ENCODE measurements around the gene USB1. TPM values are rescaled to one million over a fixed set of nuclear protein-coding genes. Genes with fewer than 3 reads are reported as not detected.

Gene USB1
- total and polyA plus RNA-seq, 5 donors = 24.5 to 35.3 (median 29.1) TPM

DNA sequence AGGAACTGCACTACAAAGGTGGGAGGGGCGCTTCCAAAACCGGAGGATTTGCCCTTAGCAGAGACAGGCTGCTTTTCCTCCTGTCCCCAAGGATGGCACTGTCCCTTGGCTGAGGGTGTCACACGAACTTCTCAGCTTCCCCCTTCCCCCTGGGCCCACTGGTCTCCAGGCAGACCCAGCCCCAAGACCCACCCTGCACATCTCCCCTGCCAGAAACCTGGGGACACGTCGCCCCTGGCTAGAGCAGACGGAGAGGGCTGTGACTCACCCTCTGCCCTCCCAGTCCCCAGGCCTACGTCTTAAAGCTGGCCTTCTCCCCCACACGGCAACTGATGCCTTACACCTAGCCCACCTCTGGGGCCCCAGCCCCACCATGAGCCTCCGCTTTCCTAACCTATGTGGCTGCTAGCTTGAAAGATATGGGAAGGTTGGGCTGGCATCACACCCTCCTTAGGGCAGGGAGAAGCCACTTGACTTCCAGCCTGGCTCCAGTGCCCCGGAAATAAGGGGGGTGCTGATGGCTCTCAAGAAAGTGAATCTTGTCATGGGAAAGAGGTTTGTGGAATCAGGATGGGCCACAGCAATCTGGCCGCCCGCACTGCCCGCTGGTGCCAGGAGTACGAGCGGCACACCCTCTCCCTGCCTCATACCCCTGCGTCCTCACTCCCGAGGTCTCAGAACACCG is 5.3 kb upstream of the USB1 start:
- DNase-seq (no peak), ATAC-seq (no peak)
- no peaks in the 10 kb centered on the region for H3K4me1 ChIP-seq (ENCODE audit: control insufficient read depth, insufficient read depth, low read length)
- H3K9me3 ChIP-seq (ENCODE audit: control insufficient read depth, low read length) = no peaks in the 10 kb centered on the region
- 89% methylated on average over 18 of the region's 18 CpGs for WGBS
- no peak overlapping the region for H3K4me3 ChIP-seq (ENCODE audit: low read length)
- intact Hi-C loops (cut with DNase I) = loop anchor here in 2 of 4 donors (10.0 kb wide), 2 partner anchors 241 to 341 kb away; no protein-coding TSS in a partner anchor
- H3K27ac ChIP-seq (ENCODE audit: low read length) = no peak overlapping the region
- H3K27me3 ChIP-seq (ENCODE audit: control insufficient read depth, insufficient read depth) = no peaks in the 10 kb centered on the region

DNA sequence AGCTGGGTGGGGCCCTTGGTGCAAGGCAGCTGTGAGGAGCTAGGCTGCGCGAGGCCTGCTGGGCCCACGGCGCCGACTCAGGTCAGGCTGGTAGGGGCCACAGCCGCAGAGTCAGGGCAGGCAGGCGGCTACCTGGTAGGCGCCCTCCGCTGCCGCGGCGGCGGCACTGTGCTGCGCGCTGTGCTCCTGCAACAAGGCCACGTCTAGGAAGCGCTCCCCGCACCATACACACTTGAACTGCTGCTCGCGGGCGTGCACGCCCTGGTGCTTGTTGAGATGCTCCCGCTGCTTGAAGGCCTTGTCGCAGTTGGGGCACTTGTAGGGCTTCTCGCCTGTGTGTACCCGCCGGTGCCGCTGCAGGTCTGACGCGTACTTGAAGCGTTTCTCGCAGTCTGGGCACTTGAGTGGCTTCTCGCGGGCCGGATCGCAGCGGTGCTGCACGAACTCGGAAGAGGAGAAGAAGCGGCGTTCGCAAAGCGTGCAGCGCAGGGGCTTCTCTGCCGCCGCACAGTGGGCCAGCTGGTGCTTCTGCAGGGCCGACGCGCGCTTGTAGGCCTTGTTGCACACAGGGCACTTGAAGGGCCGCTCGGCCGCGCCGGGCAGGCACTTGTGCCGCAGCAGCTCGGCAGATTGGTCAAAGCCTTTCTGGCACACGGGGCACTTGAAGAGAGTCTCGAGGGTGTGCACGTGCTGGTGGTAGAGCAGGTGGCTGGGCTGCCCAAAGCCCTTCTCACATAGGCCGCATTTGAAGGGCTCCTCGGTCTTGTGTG is 4.6 kb upstream of the USB1 start:
- no peak for DNase-seq
- Histone ChIP-seq H3K27ac (ENCODE audit: low read length) (no peak overlapping the region), H3K4me1 (ENCODE audit: control insufficient read depth, insufficient read depth, low read length) (no peaks in the 10 kb centered on the region), H3K4me3 (ENCODE audit: low read length) (no peak overlapping the region), H3K9me3 (ENCODE audit: control insufficient read depth, low read length) (no peaks in the 10 kb centered on the region), H3K27me3 (ENCODE audit: control insufficient read depth, insufficient read depth) (no peaks in the 10 kb centered on the region)
- ATAC-seq = no peak
- WGBS = 96% methylated on average over 62 of the region's 62 CpGs
- intact Hi-C loops (cut with DNase I) = loop anchor here in 2 of 4 donors (10.0 kb wide), 2 partner anchors 242 to 342 kb away; no protein-coding TSS in a partner anchor

DNA sequence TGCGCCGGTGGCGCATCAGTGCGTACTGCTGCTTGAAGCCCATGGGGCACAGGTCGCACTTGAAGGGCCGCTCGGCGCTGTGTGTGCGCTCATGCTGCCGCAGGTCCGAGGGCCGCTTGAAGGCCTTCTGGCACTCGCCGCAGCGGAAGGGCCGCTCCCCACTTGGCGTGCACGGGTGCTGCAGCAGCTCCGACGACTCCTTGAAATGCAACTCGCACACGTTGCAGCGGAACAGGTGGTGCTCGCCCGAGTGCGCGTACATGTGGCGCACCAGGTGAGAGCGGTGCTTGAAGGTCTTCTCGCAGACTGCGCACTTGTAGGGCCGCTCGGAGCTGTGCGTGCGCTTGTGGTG is 4.1 kb upstream of the USB1 start:
- intact Hi-C loops (cut with DNase I) = loop anchor here in 2 of 4 donors (10.0 kb wide), 2 partner anchors 242 to 342 kb away; no protein-coding TSS in a partner anchor
- no peaks in the 10 kb centered on the region for H3K4me1 ChIP-seq (ENCODE audit: control insufficient read depth, insufficient read depth, low read length)
- no peaks in the 10 kb centered on the region for H3K27me3 ChIP-seq (ENCODE audit: control insufficient read depth, insufficient read depth)
- H3K9me3 ChIP-seq (ENCODE audit: control insufficient read depth, low read length) = no peaks in the 10 kb centered on the region
- no peak for DNase-seq
- no peak for ATAC-seq
- WGBS = 97% methylated on average over 35 of the region's 35 CpGs
- no peak overlapping the region for H3K4me3 ChIP-seq (ENCODE audit: low read length)
- H3K27ac ChIP-seq (ENCODE audit: low read length) = no peak overlapping the region

DNA sequence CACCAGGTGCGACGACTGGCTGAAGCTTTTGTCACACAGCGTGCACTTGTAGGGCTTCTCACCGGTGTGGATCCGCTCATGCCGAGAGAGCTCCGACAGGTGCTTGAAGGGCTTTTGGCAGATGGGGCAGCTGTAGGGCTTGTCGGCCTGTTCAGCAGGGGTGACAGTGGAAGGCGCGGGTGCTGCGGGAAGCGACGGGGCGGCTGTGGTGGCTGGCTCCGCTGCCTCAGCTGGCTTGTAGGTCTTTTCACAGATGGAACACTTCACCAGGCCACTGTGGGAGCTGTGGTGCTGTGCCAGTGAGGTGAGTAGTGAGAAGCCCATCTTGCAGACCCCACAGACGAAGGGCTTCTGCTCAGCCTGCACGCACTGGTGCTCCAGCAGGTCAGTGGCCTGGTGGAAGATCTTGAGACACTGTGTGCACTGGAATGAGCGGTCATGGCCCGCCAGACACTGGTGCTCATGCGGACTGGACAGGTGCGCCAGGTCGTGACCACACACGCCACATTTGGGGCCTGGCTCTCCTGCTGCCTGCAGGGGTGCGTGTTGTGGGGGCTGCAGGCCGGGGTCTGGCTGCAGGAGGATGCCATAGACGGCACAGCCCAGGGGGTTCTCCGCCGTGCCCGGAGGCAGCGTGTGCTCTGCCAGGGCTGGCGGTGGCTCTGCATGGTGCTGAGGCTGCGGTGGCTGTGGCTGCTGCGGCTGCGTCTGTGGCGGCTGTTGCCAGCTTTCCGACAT is 3.5 kb upstream of the USB1 start:
- Histone ChIP-seq H3K27ac (ENCODE audit: low read length) (no peak overlapping the region), H3K9me3 (ENCODE audit: control insufficient read depth, low read length) (no peaks in the 10 kb centered on the region), H3K4me3 (ENCODE audit: low read length) (no peak overlapping the region), H3K27me3 (ENCODE audit: control insufficient read depth, insufficient read depth) (no peaks in the 10 kb centered on the region), H3K4me1 (ENCODE audit: control insufficient read depth, insufficient read depth, low read length) (no peaks in the 10 kb centered on the region)
- 95% methylated on average over 36 of the region's 36 CpGs for WGBS
- intact Hi-C loops (cut with DNase I) = loop anchor here in 2 of 4 donors (10.0 kb wide), 2 partner anchors 243 to 343 kb away; no protein-coding TSS in a partner anchor
- no peak for ATAC-seq
- no peak for DNase-seq

DNA sequence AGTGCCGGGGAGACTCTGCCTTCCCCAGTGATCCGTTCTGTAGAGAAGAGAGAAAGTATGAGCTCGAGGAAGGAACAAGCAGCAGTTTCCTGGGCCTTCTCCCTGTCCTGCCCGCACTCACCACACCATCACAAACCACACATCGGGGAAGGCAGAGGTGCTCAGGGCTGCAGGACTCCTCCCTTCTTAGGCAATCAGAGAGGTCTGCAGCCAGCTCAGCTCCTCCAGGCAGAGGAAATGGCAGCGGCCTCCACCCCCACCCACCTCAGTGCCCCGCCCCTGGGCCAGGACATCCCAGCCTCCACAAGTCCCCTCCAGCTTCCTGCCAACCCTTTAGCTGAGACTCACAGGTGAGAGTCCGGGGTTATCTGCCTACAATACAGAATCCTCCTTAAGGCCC is 2.7 kb upstream of the USB1 start:
- Histone ChIP-seq H3K9me3 (ENCODE audit: control insufficient read depth, low read length) (no peaks in the 10 kb centered on the region), H3K27me3 (ENCODE audit: control insufficient read depth, insufficient read depth) (no peaks in the 10 kb centered on the region), H3K27ac (ENCODE audit: low read length) (no peak overlapping the region), H3K4me3 (ENCODE audit: low read length) (no peak overlapping the region), H3K4me1 (ENCODE audit: control insufficient read depth, insufficient read depth, low read length) (no peaks in the 10 kb centered on the region)
- WGBS = 69% methylated on average over 8 of the region's 8 CpGs
- peak in 2 of 3 donors; percentile 71 to 72 for DNase-seq
- no peak for ATAC-seq
- intact Hi-C loops (cut with DNase I) = loop anchor here in 2 of 4 donors (10.0 kb wide), 2 partner anchors 244 to 344 kb away; no protein-coding TSS in a partner anchor

DNA sequence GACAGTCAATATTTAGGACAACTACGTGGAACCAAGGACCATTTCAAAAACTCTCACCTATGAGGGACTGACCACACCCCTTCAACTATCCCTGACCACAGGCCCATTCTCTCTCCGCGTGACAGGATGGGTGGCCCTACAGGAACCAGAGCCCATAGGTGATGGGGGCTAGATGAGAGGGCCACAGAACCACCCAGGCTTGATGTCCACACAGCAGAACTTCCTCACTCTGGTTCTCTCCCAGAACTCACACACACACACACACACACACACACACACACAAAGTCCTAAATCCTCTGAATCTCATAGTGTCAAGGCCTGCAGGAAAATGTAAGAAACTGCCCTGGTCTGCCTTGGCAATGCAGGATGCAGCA is 2.2 kb upstream of the USB1 start:
- ATAC-seq (no peak), DNase-seq (no peak)
- intact Hi-C loops (cut with DNase I) = loop anchor here in 2 of 4 donors (10.0 kb wide), 2 partner anchors 244 to 344 kb away; no protein-coding TSS in a partner anchor
- H3K27me3 ChIP-seq (ENCODE audit: control insufficient read depth, insufficient read depth) = no peaks in the 10 kb centered on the region
- 83% methylated on average over 3 of the region's 3 CpGs for WGBS
- no peak overlapping the region for H3K27ac ChIP-seq (ENCODE audit: low read length)
- H3K4me3 ChIP-seq (ENCODE audit: low read length) = no peak overlapping the region
- H3K4me1 ChIP-seq (ENCODE audit: control insufficient read depth, insufficient read depth, low read length) = no peaks in the 10 kb centered on the region
- no peaks in the 10 kb centered on the region for H3K9me3 ChIP-seq (ENCODE audit: control insufficient read depth, low read length)

DNA sequence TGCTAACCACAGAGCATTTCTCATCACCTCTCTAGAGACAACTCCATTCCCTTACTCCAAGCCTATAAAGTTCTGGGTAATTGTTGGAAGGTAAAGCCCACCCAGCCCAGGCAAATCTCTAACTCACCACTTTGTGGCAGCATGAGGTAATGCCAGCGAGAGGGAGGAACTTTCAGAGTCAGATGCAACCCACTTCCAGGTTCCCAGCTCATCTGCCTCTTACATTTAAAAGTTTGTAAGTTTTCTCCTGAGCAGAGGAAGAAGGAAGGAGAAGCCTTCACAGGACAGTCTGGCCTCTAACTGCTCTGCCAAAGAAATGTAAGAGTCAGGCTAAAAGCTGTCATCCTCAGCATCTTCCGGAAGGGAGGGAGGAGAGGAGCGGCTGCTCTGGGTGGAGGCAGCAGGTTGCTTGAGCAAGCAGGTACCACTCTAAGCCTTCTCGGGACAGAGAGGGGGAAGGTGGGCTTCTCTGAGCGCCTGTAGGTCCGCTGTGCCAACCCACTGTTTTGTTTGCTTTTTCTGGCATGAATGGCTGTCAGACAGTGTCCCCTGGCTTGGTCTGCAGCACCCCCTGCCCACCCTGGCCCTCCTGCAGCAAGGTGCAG is 1.7 kb upstream of the USB1 start:
- no peaks in the 10 kb centered on the region for H3K4me1 ChIP-seq (ENCODE audit: control insufficient read depth, insufficient read depth, low read length)
- WGBS = 10% methylated on average over 6 of the region's 6 CpGs
- H3K4me3 ChIP-seq (ENCODE audit: low read length) = peak overlapping the region; percentile 94
- peak overlapping the region; percentile 6 for H3K27ac ChIP-seq (ENCODE audit: low read length)
- DNase-seq (no peak), ATAC-seq (no peak)
- H3K9me3 ChIP-seq (ENCODE audit: control insufficient read depth, low read length) = no peaks in the 10 kb centered on the region
- intact Hi-C loops (cut with DNase I) = loop anchor here in 2 of 4 donors (10.0 kb wide), 2 partner anchors 245 to 345 kb away; no protein-coding TSS in a partner anchor
- H3K27me3 ChIP-seq (ENCODE audit: control insufficient read depth, insufficient read depth) = no peaks in the 10 kb centered on the region

DNA sequence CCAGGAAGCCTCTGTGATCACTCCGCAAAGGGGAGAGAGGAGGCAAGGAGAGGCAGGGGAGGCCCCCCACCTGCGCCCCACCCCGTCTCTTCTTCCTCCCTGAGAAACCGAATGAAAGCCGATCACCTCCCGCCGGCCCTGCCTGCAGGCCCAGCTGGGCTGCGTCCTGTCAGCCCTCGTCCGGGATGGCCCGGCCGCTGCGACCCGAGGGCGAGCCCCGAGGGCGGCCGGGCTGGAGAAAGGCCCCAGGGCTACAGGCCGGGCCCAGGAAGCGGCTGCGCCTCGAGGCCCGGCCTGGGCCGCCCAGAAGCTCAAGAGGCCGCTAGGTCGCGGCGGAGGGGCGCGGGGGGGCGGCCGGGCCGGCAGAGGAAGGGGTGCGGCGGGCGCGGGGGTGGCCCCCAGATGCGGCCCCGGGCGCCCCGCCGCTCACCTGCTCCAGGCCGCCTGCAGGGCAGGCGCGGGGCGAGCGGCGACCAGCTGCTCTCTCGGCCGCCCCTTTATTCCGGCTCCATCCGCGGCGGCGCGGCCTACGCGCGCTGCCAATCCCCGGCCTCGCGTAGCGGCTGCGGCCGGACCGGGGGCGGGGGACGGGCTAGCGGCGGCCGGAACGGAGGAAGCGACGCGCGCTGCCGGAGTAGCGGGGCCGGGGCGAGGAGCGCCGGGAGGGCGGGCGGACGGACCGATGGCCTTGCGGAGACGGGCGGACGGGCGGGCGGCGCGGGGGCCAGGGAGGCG is 1.1 kb upstream of the USB1 start, which contains the start of gene ZNF319:
Gene ZNF319, minus strand, starts transcription at position 702 of the 735 bp plus-strand sequence. CDS start 2,407 bp downstream, outside the sequence.
- H3K4me3 ChIP-seq (ENCODE audit: low read length) = peak within 1 kb of the TSS; percentile 94
- peak in 2 of 3 donors; percentile 62 to 63 for DNase-seq
- peak in 1 of 2 donors; percentile 0 for ATAC-seq
- intact Hi-C loops (cut with DNase I) = loop anchor here (2.0 to 10.0 kb wide), 6 partner anchors 98 to 425 kb away; no protein-coding TSS in a partner anchor
- no peaks in the 10 kb centered on the region for H3K27me3 ChIP-seq (ENCODE audit: control insufficient read depth, insufficient read depth)
- peak within 1 kb of the TSS; percentile 88 for H3K27ac ChIP-seq (ENCODE audit: low read length)
- under 1% methylated on average over 95 of the region's 95 CpGs for WGBS
- H3K4me1 ChIP-seq (ENCODE audit: control insufficient read depth, insufficient read depth, low read length) = no peaks in the 10 kb centered on the region
- no peaks in the 10 kb centered on the region for H3K9me3 ChIP-seq (ENCODE audit: control insufficient read depth, low read length)

DNA sequence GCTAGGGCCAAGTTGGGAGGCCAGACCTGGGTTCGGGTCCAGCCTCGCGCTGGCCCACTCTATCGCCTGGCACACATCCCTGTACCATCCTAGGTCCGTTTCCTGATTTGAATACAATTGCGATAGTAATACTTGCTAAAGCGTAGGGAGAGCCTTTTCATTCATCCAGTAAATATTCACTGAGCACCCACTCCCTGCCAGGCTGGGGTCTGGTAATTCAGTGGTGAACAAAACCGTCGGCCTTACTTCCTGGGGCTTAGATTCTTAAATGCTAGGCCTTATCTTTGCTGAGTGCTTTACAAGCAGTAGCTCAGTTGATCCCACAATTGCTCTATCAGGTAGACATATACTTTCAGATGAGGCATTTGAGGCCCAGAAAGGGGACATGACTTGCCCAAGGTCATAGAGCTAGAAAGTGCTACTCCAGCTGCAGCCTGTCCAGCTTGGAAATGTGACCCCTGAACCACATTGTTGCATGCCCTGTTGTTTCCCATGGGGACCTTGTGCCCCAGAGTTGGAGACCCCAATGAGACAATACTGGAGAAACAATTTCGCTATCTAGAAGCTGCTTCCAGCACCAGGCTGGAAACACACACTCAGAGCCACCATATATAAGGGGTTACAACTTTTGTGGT is 691 bp downstream of the USB1 start:
- Histone ChIP-seq H3K4me1 (ENCODE audit: control insufficient read depth, insufficient read depth, low read length) (no peaks in the 10 kb centered on the region), H3K4me3 (ENCODE audit: low read length) (peak overlapping the region; percentile 94), H3K9me3 (ENCODE audit: control insufficient read depth, low read length) (no peaks in the 10 kb centered on the region), H3K27ac (ENCODE audit: low read length) (no peak overlapping the region), H3K27me3 (ENCODE audit: control insufficient read depth, insufficient read depth) (no peaks in the 10 kb centered on the region)
- DNase-seq = no peak
- WGBS = 35% methylated on average over 10 of the region's 10 CpGs
- no peak for ATAC-seq
- intact Hi-C loops (cut with DNase I) = loop anchor here in 3 of 4 donors (2.0 to 10.0 kb wide), 5 partner anchors 100 to 427 kb away; no protein-coding TSS in a partner anchor
